ENCODE data around the gene SLC35F1. TPM values are rescaled to one million over a fixed set of nuclear protein-coding genes. Genes with fewer than 3 reads are reported as not detected.

SLC35F1 gene
- total RNA-seq, 1 experiment from 2014 or later: 4.3 TPM

DNA sequence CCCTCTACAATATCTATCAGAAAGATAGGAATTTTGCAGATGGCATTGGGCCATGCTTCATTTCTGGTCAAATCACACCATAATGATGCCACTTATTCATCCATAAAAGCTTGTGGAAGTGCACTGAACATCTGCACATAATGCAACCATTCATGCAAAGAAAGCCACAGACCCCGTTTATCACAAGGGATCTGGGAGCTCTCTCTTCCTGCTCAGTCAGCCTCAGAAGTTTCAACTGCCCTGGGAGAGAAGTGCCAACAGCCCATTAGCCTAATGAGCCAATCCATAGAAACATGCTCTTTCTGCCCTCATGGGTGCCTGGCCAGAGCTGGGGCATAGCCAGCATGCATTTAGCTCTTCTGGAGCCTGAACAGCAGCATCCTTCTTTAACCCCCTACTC is 85.8 kb downstream of the SLC35F1 start:
- Mint-ChIP-seq H3K4me1 (peaks cover 2 to 10% of the 10 kb centered on the region in 2 experiments; a peak in 2 of 4 replicates), H3K4me3 (no peak overlapping the region), H3K27ac (no peak overlapping the region), H3K9me3 (peaks cover 6 to 7% of the 10 kb centered on the region in 2 experiments; a peak in 4 of 5 replicates), H3K27me3 (ENCODE audit: low read depth) (no peaks in the 10 kb centered on the region), H3K36me3 (ENCODE audit: insufficient read depth in 1 of 3, low read depth in 3 of 3) (no peaks in the 10 kb centered on the region; a peak in 1 of 7 replicates)
- Histone ChIP-seq H3K14ac (ENCODE audit: insufficient read depth, low read length) (no peak overlapping the region), H3K18ac (ENCODE audit: insufficient read length, low read depth, low read length) (no peak overlapping the region), H4K5ac (ENCODE audit: insufficient read length, low read depth, low read length) (no peak overlapping the region), H2BK15ac (ENCODE audit: low read depth, low read length) (no peak overlapping the region), H2BK20ac (ENCODE audit: low read depth, low read length, poor library complexity, severe bottlenecking) (no peak overlapping the region), H3T11ph (ENCODE audit: low read length) (no peak overlapping the region), H2AFZ (ENCODE audit: low read length) (no peak overlapping the region), H3K27ac (ENCODE audit: insufficient read length, low read depth, low read length) (no peak overlapping the region), H3K9ac (ENCODE audit: extremely low read depth, insufficient read length, low read length) (no peak overlapping the region), H3K23ac (ENCODE audit: insufficient read length, low read depth, low read length) (no peak overlapping the region), H3K56ac (ENCODE audit: insufficient read length, low read depth, low read length) (no peak overlapping the region), H3K4me1 (ENCODE audit: insufficient read depth, low read length) (no peaks in the 10 kb centered on the region), H3K4me2 (ENCODE audit: insufficient read depth, insufficient read length, low read length) (no peak overlapping the region), H3K4ac (ENCODE audit: low read depth, low read length) (no peak overlapping the region), H3K27me3 (ENCODE audit: insufficient read depth, low read length) (no peaks in the 10 kb centered on the region), H3K79me2 (ENCODE audit: insufficient read depth, low read length) (no peaks in the 10 kb centered on the region), H2BK120ac (ENCODE audit: low read depth, low read length, poor library complexity, severe bottlenecking) (no peak overlapping the region), H2BK12ac (ENCODE audit: insufficient read length, low read depth, low read length) (no peak overlapping the region), H3K79me1 (ENCODE audit: insufficient read depth, low read depth, low read length, poor library complexity, severe bottlenecking) (no peaks in the 10 kb centered on the region), H2AK5ac (ENCODE audit: insufficient read length, low read length) (no peak overlapping the region), H3K23me2 (ENCODE audit: insufficient read length, low read depth, low read length, poor library complexity, severe bottlenecking) (no peaks in the 10 kb centered on the region), H4K91ac (ENCODE audit: insufficient read length, low read depth, low read length) (no peak overlapping the region), H4K8ac (replicated peaks; ENCODE audit: insufficient read length, low read depth, low read length) (no peak overlapping the region), H4K20me1 (ENCODE audit: control insufficient read depth, insufficient read depth, insufficient read length) (no peaks in the 10 kb centered on the region), H3K9me3 (ENCODE audit: control insufficient read depth, low read depth, low read length) (no peaks in the 10 kb centered on the region), H2BK5ac (ENCODE audit: insufficient read length, low read length) (no peak overlapping the region)
- TF ChIP-seq, protein P1, sequence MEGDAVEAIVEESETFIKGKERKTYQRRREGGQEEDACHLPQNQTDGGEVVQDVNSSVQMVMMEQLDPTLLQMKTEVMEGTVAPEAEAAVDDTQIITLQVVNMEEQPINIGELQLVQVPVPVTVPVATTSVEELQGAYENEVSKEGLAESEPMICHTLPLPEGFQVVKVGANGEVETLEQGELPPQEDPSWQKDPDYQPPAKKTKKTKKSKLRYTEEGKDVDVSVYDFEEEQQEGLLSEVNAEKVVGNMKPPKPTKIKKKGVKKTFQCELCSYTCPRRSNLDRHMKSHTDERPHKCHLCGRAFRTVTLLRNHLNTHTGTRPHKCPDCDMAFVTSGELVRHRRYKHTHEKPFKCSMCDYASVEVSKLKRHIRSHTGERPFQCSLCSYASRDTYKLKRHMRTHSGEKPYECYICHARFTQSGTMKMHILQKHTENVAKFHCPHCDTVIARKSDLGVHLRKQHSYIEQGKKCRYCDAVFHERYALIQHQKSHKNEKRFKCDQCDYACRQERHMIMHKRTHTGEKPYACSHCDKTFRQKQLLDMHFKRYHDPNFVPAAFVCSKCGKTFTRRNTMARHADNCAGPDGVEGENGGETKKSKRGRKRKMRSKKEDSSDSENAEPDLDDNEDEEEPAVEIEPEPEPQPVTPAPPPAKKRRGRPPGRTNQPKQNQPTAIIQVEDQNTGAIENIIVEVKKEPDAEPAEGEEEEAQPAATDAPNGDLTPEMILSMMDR (conservative IDR thresholded peaks at IDR 0.05): no peak
- DNase-seq: no peak
- WGBS (ENCODE audit: extremely low coverage, insufficient read length, low lambda C conversion rate): no CpG with 5 or more reads among the region's 1 CpG
